ENCODE results near the gene CNNM1. TPM values are rescaled to one million over a fixed set of nuclear protein-coding genes. Genes with fewer than 3 reads are reported as not detected.

Gene CNNM1
- total and polyA plus RNA-seq, 11 donors: 0.04 to 0.43 (median 0.11) TPM; not detected in 4

DNA sequence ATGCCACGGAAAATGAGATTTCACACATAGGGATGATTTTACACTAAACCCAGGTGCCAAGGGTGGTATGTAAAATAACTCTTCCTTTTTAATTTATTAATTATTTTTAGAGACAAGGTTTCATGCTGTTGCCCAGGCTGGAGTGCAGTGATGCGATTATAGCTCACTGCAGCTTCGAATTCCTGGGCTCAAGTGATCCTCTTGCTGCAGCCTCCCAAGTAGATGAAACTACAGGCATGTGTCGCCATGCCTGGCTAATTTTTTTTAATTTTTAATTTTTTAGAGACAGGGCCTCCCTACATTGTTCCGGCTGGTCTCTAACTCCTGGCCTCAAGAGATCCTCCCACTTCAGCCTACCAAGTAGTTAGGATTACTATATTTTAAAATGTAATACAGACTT, 2.3 kb upstream of the CNNM1 start:
- DNase-seq (no peak), ATAC-seq (no peak)
- Histone ChIP-seq H3K27ac (no peak overlapping the region), H3K9me3 (no peaks in the 10 kb centered on the region), H3K36me3 (no peaks in the 10 kb centered on the region), H3K27me3 (peaks cover 0 to 73% (median 31%) of the 10 kb centered on the region in 9 donors), H3K4me1 (peaks cover 0 to 19% (median 11%) of the 10 kb centered on the region in 12 donors), H3K4me3 (no peak overlapping the region)
- intact Hi-C loops (cut with DNase I): no loop called here
- WGBS, 4 donors: 81 to 87% (median 86%) methylated on average over 5 of the region's 5 CpGs
- no peak for TF ChIP-seq POLR2A (IDR thresholded peaks at IDR 0.05)
- TF ChIP-seq, protein P1, sequence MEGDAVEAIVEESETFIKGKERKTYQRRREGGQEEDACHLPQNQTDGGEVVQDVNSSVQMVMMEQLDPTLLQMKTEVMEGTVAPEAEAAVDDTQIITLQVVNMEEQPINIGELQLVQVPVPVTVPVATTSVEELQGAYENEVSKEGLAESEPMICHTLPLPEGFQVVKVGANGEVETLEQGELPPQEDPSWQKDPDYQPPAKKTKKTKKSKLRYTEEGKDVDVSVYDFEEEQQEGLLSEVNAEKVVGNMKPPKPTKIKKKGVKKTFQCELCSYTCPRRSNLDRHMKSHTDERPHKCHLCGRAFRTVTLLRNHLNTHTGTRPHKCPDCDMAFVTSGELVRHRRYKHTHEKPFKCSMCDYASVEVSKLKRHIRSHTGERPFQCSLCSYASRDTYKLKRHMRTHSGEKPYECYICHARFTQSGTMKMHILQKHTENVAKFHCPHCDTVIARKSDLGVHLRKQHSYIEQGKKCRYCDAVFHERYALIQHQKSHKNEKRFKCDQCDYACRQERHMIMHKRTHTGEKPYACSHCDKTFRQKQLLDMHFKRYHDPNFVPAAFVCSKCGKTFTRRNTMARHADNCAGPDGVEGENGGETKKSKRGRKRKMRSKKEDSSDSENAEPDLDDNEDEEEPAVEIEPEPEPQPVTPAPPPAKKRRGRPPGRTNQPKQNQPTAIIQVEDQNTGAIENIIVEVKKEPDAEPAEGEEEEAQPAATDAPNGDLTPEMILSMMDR (IDR thresholded peaks at IDR 0.05): no peak

- Histone ChIP-seq H3K36me3 (no peaks in the 10 kb centered on the region), H3K4me3 (peak overlapping the region; percentile 24 to 55 (median 44)), H3K27ac (no peak overlapping the region), H3K9me3 (no peaks in the 10 kb centered on the region), H3K27me3 (peaks cover 0 to 78% (median 31%) of the 10 kb centered on the region in 9 donors), H3K4me1 (peaks cover 0 to 19% (median 11%) of the 10 kb centered on the region in 12 donors)
- ATAC-seq (no peak), DNase-seq (peak in 1 of 5 donors; percentile 28)
- TF ChIP-seq, protein P1 (IDR thresholded peaks at IDR 0.05): no peak
- TF ChIP-seq POLR2A (IDR thresholded peaks at IDR 0.05): no peak
- intact Hi-C loops (cut with DNase I): no loop called here
- 31 to 45% (median 32%) methylated on average over 15 to 23 of the region's 23 CpGs for WGBS, 4 donors
These were observed 415 bp upstream of the CNNM1 start for GRCh38 chr10:99328579-99329303.

DNA sequence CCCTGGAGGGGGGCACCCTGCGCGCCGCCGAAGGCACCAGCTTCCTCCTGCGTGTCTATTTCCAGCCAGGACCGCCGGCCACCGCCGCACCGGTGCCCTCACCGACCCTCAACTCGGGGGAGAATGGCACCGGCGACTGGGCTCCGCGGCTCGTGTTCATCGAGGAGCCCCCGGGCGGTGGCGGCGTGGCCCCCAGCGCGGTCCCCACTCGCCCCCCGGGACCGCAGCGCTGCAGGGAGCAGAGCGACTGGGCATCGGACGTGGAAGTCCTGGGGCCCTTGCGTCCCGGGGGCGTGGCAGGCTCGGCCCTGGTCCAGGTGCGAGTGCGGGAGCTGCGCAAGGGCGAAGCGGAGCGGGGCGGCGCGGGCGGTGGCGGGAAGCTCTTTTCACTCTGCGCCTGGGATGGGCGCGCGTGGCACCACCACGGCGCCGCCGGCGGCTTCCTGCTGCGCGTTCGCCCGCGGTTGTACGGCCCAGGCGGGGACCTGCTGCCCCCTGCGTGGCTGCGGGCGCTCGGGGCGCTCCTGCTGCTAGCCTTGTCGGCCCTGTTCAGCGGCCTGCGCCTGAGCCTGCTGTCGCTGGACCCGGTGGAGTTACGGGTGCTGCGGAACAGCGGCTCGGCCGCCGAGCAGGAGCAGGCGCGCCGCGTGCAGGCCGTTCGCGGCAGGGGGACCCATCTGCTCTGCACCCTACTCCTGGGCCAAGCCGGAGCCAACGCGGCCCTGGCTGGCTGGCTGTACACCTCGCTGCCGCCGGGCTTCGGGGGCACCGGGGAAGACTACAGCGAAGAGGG, 594 bp downstream of the CNNM1 start:
- no peak for DNase-seq
- intact Hi-C loops (cut with DNase I): no loop called here
- peak overlapping the region; percentile 24 to 55 (median 44) for H3K4me3 ChIP-seq
- 1 to 3% (median 1%) methylated on average over 26 to 94 of the region's 94 CpGs for WGBS, 4 donors
- ATAC-seq: peak in 3 of 4 donors; percentile 44 to 66 (median 59)
- TF ChIP-seq POLR2A (IDR thresholded peaks at IDR 0.05): no peak
- TF ChIP-seq, protein P1 (IDR thresholded peaks at IDR 0.05): no peak
- no peaks in the 10 kb centered on the region for H3K9me3 ChIP-seq
- H3K27ac ChIP-seq: no peak overlapping the region
- peaks cover 0 to 19% (median 11%) of the 10 kb centered on the region in 12 donors for H3K4me1 ChIP-seq
- peaks cover 0 to 74% (median 31%) of the 10 kb centered on the region in 9 donors for H3K27me3 ChIP-seq
- no peaks in the 10 kb centered on the region for H3K36me3 ChIP-seq

DNA sequence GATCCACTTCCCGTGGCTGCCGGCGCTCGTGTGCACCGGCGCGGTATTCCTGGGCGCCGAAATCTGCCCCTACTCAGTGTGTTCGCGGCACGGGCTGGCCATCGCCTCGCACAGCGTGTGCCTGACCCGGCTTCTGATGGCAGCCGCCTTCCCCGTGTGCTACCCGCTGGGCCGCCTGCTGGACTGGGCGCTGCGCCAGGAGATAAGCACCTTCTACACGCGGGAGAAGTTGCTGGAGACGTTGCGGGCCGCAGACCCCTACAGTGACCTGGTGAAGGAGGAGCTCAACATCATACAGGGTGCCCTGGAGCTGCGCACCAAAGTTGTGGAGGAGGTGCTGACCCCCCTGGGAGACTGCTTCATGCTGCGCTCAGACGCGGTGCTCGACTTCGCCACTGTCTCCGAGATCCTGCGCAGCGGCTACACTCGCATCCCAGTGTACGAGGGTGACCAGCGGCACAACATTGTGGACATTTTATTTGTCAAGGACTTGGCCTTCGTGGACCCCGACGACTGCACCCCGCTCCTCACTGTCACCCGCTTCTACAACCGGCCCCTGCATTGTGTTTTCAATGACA, 1.3 kb downstream of the CNNM1 start:
- Histone ChIP-seq H3K36me3 (no peaks in the 10 kb centered on the region), H3K4me3 (peak overlapping the region; percentile 24 to 55 (median 44)), H3K9me3 (no peaks in the 10 kb centered on the region), H3K27ac (no peak overlapping the region), H3K27me3 (peaks cover 0 to 68% (median 31%) of the 10 kb centered on the region in 9 donors), H3K4me1 (peaks cover 0 to 19% (median 11%) of the 10 kb centered on the region in 12 donors)
- DNase-seq: peak in 1 of 5 donors; percentile 30
- intact Hi-C loops (cut with DNase I): no loop called here
- TF ChIP-seq POLR2A (IDR thresholded peaks at IDR 0.05): no peak
- WGBS, 4 donors: 18 to 37% (median 25%) methylated on average over 23 to 45 of the region's 45 CpGs
- peak in 3 of 4 donors; percentile 32 to 73 (median 59) for ATAC-seq

All from heart left ventricle (tissue), 16 donors.